ENCODE data around the gene C1QTNF8.

C1QTNF8 gene

DNA sequence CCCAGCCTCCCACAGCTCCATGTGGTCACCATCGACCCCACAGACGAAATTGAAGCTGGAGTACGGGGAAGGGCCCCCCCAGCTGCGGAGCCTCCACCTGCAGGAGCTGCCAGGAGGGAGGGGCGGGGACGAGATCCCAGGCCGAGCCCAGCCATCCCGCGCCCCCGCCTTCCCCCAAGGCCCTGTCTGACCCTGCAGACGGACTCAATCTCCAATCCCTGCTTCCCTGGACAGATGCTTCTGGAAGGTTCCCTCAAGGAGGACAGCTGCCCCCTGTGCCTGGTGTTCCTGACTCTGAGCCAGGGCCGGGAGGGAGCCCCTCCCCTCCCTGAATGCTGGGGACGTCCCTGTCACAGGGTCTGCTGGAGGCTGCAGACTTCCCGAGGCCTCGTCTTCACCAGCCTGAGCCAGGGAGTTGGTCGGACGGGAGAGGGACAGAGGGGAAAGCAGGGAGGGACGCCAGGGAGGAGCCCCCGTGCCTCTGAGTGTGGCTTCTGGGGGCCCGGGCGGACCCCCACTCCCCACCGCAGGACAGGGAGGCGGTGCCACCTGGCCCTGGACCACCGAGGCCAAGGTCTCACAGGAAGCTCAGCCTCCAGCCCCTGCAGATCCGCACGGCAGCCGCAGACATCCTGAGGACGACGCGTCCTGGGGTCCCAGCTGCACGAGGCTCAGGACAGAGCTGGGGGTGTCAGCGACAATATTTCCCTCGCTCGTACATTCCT lies 21.3 kb upstream of the C1QTNF8 start:
- no peak overlapping the region for H2AFZ ChIP-seq (ENCODE audit: low read depth, low read length)
- H3K4me2 ChIP-seq (ENCODE audit: insufficient read depth, low read length): no peak overlapping the region
- H3K36me3 ChIP-seq (ENCODE audit: insufficient read depth, low read length): no peaks in the 10 kb centered on the region
- H3K27me3 ChIP-seq (ENCODE audit: insufficient read depth, low read length, poor library complexity): no peaks in the 10 kb centered on the region
- TF ChIP-seq, protein P1, sequence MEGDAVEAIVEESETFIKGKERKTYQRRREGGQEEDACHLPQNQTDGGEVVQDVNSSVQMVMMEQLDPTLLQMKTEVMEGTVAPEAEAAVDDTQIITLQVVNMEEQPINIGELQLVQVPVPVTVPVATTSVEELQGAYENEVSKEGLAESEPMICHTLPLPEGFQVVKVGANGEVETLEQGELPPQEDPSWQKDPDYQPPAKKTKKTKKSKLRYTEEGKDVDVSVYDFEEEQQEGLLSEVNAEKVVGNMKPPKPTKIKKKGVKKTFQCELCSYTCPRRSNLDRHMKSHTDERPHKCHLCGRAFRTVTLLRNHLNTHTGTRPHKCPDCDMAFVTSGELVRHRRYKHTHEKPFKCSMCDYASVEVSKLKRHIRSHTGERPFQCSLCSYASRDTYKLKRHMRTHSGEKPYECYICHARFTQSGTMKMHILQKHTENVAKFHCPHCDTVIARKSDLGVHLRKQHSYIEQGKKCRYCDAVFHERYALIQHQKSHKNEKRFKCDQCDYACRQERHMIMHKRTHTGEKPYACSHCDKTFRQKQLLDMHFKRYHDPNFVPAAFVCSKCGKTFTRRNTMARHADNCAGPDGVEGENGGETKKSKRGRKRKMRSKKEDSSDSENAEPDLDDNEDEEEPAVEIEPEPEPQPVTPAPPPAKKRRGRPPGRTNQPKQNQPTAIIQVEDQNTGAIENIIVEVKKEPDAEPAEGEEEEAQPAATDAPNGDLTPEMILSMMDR (IDR thresholded peaks at IDR 0.05; ENCODE audit: borderline replicate concordance, extremely low read depth, low read length, poor library complexity, severe bottlenecking): no peak
- no peak for TF ChIP-seq EZH2 (IDR thresholded peaks at IDR 0.05; ENCODE audit: borderline replicate concordance, low read depth, low read length, severe bottlenecking)
- DNase-seq: no peak
- no peak overlapping the region for H3K4me3 ChIP-seq (ENCODE audit: low read depth in 1 of 2, low read length in 2 of 2)
- no peak overlapping the region for H3K9ac ChIP-seq (ENCODE audit: low read depth, low read length)
- no peaks in the 10 kb centered on the region for H3K9me3 ChIP-seq (ENCODE audit: insufficient read depth, low read length, severe bottlenecking)
- H3K27ac ChIP-seq (ENCODE audit: low read length): no peak overlapping the region
- H3K79me2 ChIP-seq (ENCODE audit: insufficient read depth, low read length): no peaks in the 10 kb centered on the region
- H4K20me1 ChIP-seq (ENCODE audit: insufficient read depth, low read length): peaks cover 4% of the 10 kb centered on the region
- no peaks in the 10 kb centered on the region for H3K4me1 ChIP-seq (ENCODE audit: insufficient read depth, low read length)
- no peak for ATAC-seq (ENCODE audit: insufficient read depth, low read depth)

DNA sequence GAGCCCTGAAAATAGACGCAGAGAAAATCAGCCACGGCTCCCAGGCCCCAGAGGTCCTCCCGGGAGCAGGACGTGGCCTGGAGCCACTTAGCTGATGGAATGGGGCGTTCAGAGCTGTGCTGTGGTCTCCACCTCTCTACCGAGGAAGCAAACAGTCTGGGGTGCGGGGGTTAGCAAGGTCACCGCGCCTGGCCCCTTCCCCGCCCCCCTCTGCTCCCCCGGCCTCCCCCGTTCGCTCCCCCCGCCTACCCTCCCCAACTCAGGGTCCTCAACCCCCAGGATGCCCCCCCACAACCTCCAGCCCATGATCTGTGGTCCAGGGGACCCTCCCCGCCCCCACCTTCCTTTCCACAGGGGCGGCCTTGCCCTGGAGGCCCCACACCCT lies 20.6 kb upstream of the C1QTNF8 start:
- Histone ChIP-seq H3K36me3 (ENCODE audit: insufficient read depth, low read length) (no peaks in the 10 kb centered on the region), H3K4me2 (ENCODE audit: insufficient read depth, low read length) (no peak overlapping the region), H3K27me3 (ENCODE audit: insufficient read depth, low read length, poor library complexity) (no peaks in the 10 kb centered on the region), H2AFZ (ENCODE audit: low read depth, low read length) (no peak overlapping the region), H3K9ac (ENCODE audit: low read depth, low read length) (no peak overlapping the region), H3K4me1 (ENCODE audit: insufficient read depth, low read length) (no peaks in the 10 kb centered on the region), H3K9me3 (ENCODE audit: insufficient read depth, low read length, severe bottlenecking) (no peaks in the 10 kb centered on the region), H3K27ac (ENCODE audit: low read length) (no peak overlapping the region), H4K20me1 (ENCODE audit: insufficient read depth, low read length) (peaks cover 4% of the 10 kb centered on the region), H3K79me2 (ENCODE audit: insufficient read depth, low read length) (no peaks in the 10 kb centered on the region), H3K4me3 (ENCODE audit: low read depth in 1 of 2, low read length in 2 of 2) (no peak overlapping the region)
- TF ChIP-seq, protein P1 (IDR thresholded peaks at IDR 0.05; ENCODE audit: borderline replicate concordance, extremely low read depth, low read length, poor library complexity, severe bottlenecking): no peak
- no peak for TF ChIP-seq EZH2 (IDR thresholded peaks at IDR 0.05; ENCODE audit: borderline replicate concordance, low read depth, low read length, severe bottlenecking)
- ATAC-seq (ENCODE audit: insufficient read depth, low read depth) (no peak), DNase-seq (no peak)

DNA sequence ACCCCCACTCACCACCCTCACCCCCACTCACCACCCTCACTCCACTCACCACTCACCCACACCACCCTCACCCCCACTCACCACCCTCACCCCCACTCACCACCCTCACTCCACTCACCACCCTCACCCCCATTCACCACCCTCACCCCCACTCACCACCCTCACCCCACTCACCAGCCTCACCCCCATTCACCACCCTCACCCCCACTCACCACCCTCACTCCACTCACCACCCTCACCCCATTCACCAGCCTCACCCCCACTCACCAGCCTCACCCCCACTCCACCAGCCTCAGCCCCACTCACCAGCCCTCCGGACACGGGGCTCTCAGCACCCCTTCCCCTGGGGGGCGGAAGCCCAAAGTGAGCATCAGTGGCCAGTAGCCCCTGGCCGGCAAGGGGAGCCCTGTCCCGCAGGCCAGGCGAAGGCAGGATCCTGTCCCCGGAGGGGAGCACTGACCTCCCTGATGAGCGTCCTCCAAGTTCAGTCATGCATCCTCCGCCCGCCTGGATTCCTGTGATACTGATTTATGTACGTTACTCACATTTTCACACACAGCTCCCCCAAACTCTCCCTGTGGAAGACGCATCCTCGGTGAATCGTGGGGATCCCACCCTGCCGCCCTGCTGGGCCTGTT lies 18.0 kb upstream of the C1QTNF8 start:
- H3K9ac ChIP-seq (ENCODE audit: low read depth, low read length): no peak overlapping the region
- no peak overlapping the region for H2AFZ ChIP-seq (ENCODE audit: low read depth, low read length)
- no peaks in the 10 kb centered on the region for H3K79me2 ChIP-seq (ENCODE audit: insufficient read depth, low read length)
- ATAC-seq (ENCODE audit: insufficient read depth, low read depth) (no peak), DNase-seq (no peak)
- no peak overlapping the region for H3K4me3 ChIP-seq (ENCODE audit: low read depth in 1 of 2, low read length in 2 of 2)
- H3K36me3 ChIP-seq (ENCODE audit: insufficient read depth, low read length): no peaks in the 10 kb centered on the region
- H3K27me3 ChIP-seq (ENCODE audit: insufficient read depth, low read length, poor library complexity): no peaks in the 10 kb centered on the region
- no peaks in the 10 kb centered on the region for H3K9me3 ChIP-seq (ENCODE audit: insufficient read depth, low read length, severe bottlenecking)
- H3K4me1 ChIP-seq (ENCODE audit: insufficient read depth, low read length): no peaks in the 10 kb centered on the region
- peaks cover 4% of the 10 kb centered on the region for H4K20me1 ChIP-seq (ENCODE audit: insufficient read depth, low read length)
- TF ChIP-seq, protein P1 (IDR thresholded peaks at IDR 0.05; ENCODE audit: borderline replicate concordance, extremely low read depth, low read length, poor library complexity, severe bottlenecking): no peak
- no peak for TF ChIP-seq EZH2 (IDR thresholded peaks at IDR 0.05; ENCODE audit: borderline replicate concordance, low read depth, low read length, severe bottlenecking)
- no peak overlapping the region for H3K4me2 ChIP-seq (ENCODE audit: insufficient read depth, low read length)
- no peak overlapping the region for H3K27ac ChIP-seq (ENCODE audit: low read length)

Data from DND-41 (cell line).